ENCODE data around the gene SMPD4.
"Not testable (repeated sequence)": the region's sequence is repeated elsewhere in the genome, so short reads cannot be mapped to it uniquely, and the experiment has no call there.

The SMPD4 gene

GRCh38 chr2:130181325-130181879, at the start of gene SMPD4:
Gene SMPD4, minus strand, starts transcription at chr2:130181602. Its CDS starts 5,010 bp downstream, at chr2:130176592.
- peak; percentile 97 to 98 for DNase-seq (ENCODE audit: low read depth in 2 of 2)

- DNase-seq (ENCODE audit: low read depth in 2 of 2): not testable (repeated sequence)
These were observed 49.5 kb upstream of the SMPD4 start for GRCh38 chr2:130230907-130231306.

GRCh38 chr2:130230376-130230775, 49.0 kb upstream of the SMPD4 start:
- DNase-seq (ENCODE audit: low read depth in 2 of 2): not testable (repeated sequence)

GRCh38 chr2:130229161-130229510, 47.7 kb upstream of the SMPD4 start:
- not testable (repeated sequence) for DNase-seq (ENCODE audit: low read depth in 2 of 2)

- not testable (repeated sequence) for DNase-seq (ENCODE audit: low read depth in 2 of 2)
These were observed 47.2 kb upstream of the SMPD4 start for GRCh38 chr2:130228467-130229160.

GRCh38 chr2:130228005-130228404, 46.6 kb upstream of the SMPD4 start:
- not testable (repeated sequence) for DNase-seq (ENCODE audit: low read depth in 2 of 2)

GRCh38 chr2:130222523-130222922, 41.1 kb upstream of the SMPD4 start:
- not testable (repeated sequence) for DNase-seq (ENCODE audit: low read depth in 2 of 2)

- not testable (repeated sequence) for DNase-seq (ENCODE audit: low read depth in 2 of 2)
These were observed 39.1 kb upstream of the SMPD4 start for GRCh38 chr2:130220505-130220904.

- not testable (repeated sequence) for DNase-seq (ENCODE audit: low read depth in 2 of 2)
These were observed 37.7 kb upstream of the SMPD4 start for GRCh38 chr2:130219147-130219546.

GRCh38 chr2:130207051-130207450, 25.6 kb upstream of the SMPD4 start:
- DNase-seq (ENCODE audit: low read depth in 2 of 2): not testable (repeated sequence)

GRCh38 chr2:130203150-130203549, 21.7 kb upstream of the SMPD4 start:
- not testable (repeated sequence) for DNase-seq (ENCODE audit: low read depth in 2 of 2)

GRCh38 chr2:130202518-130202917, 21.1 kb upstream of the SMPD4 start:
- DNase-seq (ENCODE audit: low read depth in 2 of 2): not testable (repeated sequence)

- DNase-seq (ENCODE audit: low read depth in 2 of 2): no peak
These were observed 16.9 kb upstream of the SMPD4 start, which contains the start of gene TUBA3E for GRCh38 chr2:130198343-130198742. Gene TUBA3E, minus strand, starts transcription at chr2:130198439. Its CDS starts 79 bp downstream, at chr2:130198360.

- DNase-seq (ENCODE audit: low read depth in 2 of 2): not testable (repeated sequence)
These were observed 14.7 kb upstream of the SMPD4 start for GRCh38 chr2:130196052-130196451.

- not testable (repeated sequence) for DNase-seq (ENCODE audit: low read depth in 2 of 2)
These were observed 13.8 kb upstream of the SMPD4 start for GRCh38 chr2:130195089-130195635.

GRCh38 chr2:130193824-130194223, 12.4 kb upstream of the SMPD4 start:
- DNase-seq (ENCODE audit: low read depth in 2 of 2): not testable (repeated sequence)

- DNase-seq (ENCODE audit: low read depth in 2 of 2): not testable (repeated sequence)
These were observed 11.0 kb upstream of the SMPD4 start for GRCh38 chr2:130192451-130192850.

- not testable (repeated sequence) for DNase-seq (ENCODE audit: low read depth in 2 of 2)
These were observed 9.9 kb upstream of the SMPD4 start for GRCh38 chr2:130191319-130191718.

GRCh38 chr2:130190237-130190636, 8.8 kb upstream of the SMPD4 start:
- DNase-seq (ENCODE audit: low read depth in 2 of 2): no peak

- not testable (repeated sequence) for DNase-seq (ENCODE audit: low read depth in 2 of 2)
These were observed 7.6 kb upstream of the SMPD4 start for GRCh38 chr2:130188958-130189357.

- DNase-seq (ENCODE audit: low read depth in 2 of 2): not testable (repeated sequence)
These were observed 6.7 kb upstream of the SMPD4 start for GRCh38 chr2:130187859-130188792.

GRCh38 chr2:130187268-130187667, 5.9 kb upstream of the SMPD4 start:
- DNase-seq (ENCODE audit: low read depth in 2 of 2): no peak
